Thymus (tissue), 11 donors: ENCODE measurements around the gene PPARD. TPM values are rescaled to one million over a fixed set of nuclear protein-coding genes. Genes with fewer than 3 reads are reported as not detected.

Source experiments
- DNase-seq, 9 donors: peaks; one replicate each; pipeline ENCODE4 v3.0.0-alpha.2; 2013; ENCODE audit warnings: low spot score in 9 of 9, low read depth in 6 of 9, missing footprints in 1 of 9
- H3K27ac ChIP-seq, 2 donors: one replicate each; pipeline ENCODE4 v1.5.1; 2013; ENCODE audit warnings: control low read depth in 1 of 2, low read depth in 1 of 2, low read length in 1 of 2, mild to moderate bottlenecking in 1 of 2, moderate library complexity in 1 of 2
- H3K27me3 ChIP-seq, 2 donors: one replicate each; pipeline ENCODE4 v1.5.1; 2013; ENCODE audit warnings: low read length in 1 of 2; ENCODE audit not compliant: control insufficient read depth in 2 of 2, insufficient read depth in 1 of 2
- H3K36me3 ChIP-seq, 2 donors: one replicate each; pipeline ENCODE4 v1.5.1; 2013; ENCODE audit warnings: low read length in 1 of 2, mild to moderate bottlenecking in 1 of 2, moderate library complexity in 1 of 2; ENCODE audit not compliant: control insufficient read depth in 2 of 2, insufficient read depth in 2 of 2
- H3K4me1 ChIP-seq, 2 donors: one replicate each; pipeline ENCODE4 v1.5.1; 2013; ENCODE audit warnings: low read length in 2 of 2; ENCODE audit not compliant: control insufficient read depth in 2 of 2, insufficient read depth in 2 of 2
- H3K4me3 ChIP-seq, 2 donors: one replicate each; pipeline ENCODE4 v1.5.1; 2013; ENCODE audit warnings: low read length in 2 of 2, control low read depth in 1 of 2, mild to moderate bottlenecking in 1 of 2
- H3K9me3 ChIP-seq, 2 donors: one replicate each; pipeline ENCODE4 v1.5.1; 2013; ENCODE audit warnings: low read length in 1 of 2, mild to moderate bottlenecking in 1 of 2; ENCODE audit not compliant: control insufficient read depth in 2 of 2, insufficient read depth in 1 of 2
- WGBS: extraction: QIAGEN DNeasy Blood & Tissue Kit; methylation state at CpG from one replicate; pipeline ENCODE4 v1.1.7; 2013; 5-methylcytosine and 5-hydroxymethylcytosine counted together
- polyA plus RNA-seq: library from polyadenylated mRNA; stranded (reverse); fragments of 200-250 nt; gene quantifications from one replicate; pipeline ENCODE4 v1.2.3, GENCODE V29; 2013
- total RNA-seq: library from RNA; stranded (reverse); fragments of 120-200 nt; gene quantifications from one replicate; pipeline ENCODE4 v1.2.4, GENCODE V29; 2013
- donor health status: healthy.

Gene PPARD
- total and polyA plus RNA-seq, 2 donors: 2.3 to 15.8 TPM

- Histone ChIP-seq H3K9me3 (no peaks in the 10 kb centered on the region), H3K27me3 (no peaks in the 10 kb centered on the region), H3K27ac (no peak overlapping the region), H3K4me1 (peaks cover 0 to 15% of the 10 kb centered on the region in 2 donors), H3K4me3 (no peak overlapping the region), H3K36me3 (no peaks in the 10 kb centered on the region)
- WGBS: 97% methylated on average over 5 of the region's 5 CpGs
- no peak for DNase-seq
Observed at GRCh38 chr6:35397806-35398418, 55.6 kb downstream of the PPARD start.

DNA sequence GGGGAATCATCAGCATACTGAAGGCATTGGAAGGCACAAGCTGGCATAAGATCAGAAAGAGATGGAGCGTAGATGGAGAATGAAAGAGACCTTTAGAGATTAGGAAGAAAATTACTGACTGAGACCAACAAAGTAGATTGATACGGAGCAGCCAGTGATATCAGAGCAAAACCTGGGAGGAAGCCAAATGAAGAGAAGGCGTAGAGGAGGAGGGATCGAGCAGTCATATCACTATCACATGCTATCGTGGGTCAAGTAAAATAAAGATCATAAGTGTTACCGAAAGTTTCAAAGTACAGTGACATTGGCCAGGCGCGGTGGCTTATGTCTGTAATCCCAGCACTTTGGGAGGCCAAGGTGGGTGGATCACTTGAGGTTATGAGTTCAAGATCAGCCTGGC lies 56.2 kb downstream of the PPARD start:
- H3K27me3 ChIP-seq: no peaks in the 10 kb centered on the region
- WGBS: 98% methylated on average over 8 of the region's 8 CpGs
- H3K9me3 ChIP-seq: no peaks in the 10 kb centered on the region
- no peak for DNase-seq
- H3K27ac ChIP-seq: no peak overlapping the region
- no peak overlapping the region for H3K4me3 ChIP-seq
- peaks cover 0 to 9% of the 10 kb centered on the region in 2 donors for H3K4me1 ChIP-seq
- H3K36me3 ChIP-seq: no peaks in the 10 kb centered on the region

DNA sequence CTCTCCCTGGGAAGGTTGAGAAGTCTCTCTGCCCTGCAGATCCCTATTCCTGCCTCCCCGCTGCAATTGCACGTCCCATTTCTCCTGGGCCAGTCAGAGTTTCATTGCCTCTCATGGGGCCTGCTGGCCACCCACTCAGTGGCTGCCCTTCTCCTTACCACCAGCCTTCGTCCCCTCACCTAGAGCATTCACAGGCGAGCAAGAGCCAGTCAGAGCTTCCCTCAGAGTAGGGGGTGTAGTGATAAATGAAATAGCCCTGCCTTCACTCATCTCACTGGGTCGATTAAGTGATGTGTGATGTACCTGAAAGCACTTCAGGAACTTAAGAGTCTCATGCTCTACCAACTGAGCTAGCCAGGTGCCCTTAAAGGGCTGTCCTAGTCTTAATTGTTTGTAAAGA lies 57.8 kb downstream of the PPARD start:
- Histone ChIP-seq H3K4me3 (no peak overlapping the region), H3K9me3 (no peaks in the 10 kb centered on the region), H3K4me1 (no peaks in the 10 kb centered on the region), H3K27me3 (no peaks in the 10 kb centered on the region), H3K36me3 (no peaks in the 10 kb centered on the region), H3K27ac (no peak overlapping the region)
- WGBS: 98% methylated on average over 5 of the region's 5 CpGs
- DNase-seq: no peak

DNA sequence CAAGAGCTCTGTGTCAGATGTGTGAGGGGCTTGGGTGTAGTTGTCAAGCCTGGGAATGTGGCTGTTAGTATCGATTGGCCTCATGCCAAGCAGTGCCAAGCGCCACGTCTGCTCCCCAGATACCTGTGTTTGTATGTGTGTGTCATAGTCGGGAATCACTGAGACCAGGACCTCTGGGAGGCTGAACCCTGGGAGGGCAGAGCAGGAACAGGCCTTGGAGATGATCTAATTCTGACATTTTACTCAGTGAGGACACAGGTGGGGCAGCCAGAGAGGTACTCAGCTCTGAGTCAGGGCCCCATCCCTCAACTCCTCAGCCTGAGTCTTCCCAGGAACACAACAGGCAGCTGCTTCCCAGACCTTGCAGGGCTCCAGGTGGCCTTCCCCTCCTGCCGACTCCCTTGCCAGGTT lies 58.5 kb downstream of the PPARD start:
- DNase-seq: no peak
- Histone ChIP-seq H3K27me3 (no peaks in the 10 kb centered on the region), H3K9me3 (no peaks in the 10 kb centered on the region), H3K4me1 (no peaks in the 10 kb centered on the region), H3K36me3 (no peaks in the 10 kb centered on the region), H3K4me3 (no peak overlapping the region), H3K27ac (no peak overlapping the region)
- 94% methylated on average over 5 of the region's 5 CpGs for WGBS

- WGBS: 97% methylated on average over 5 of the region's 5 CpGs
Observed at GRCh38 chr6:35401514-35401913, 59.2 kb downstream of the PPARD start.

DNA sequence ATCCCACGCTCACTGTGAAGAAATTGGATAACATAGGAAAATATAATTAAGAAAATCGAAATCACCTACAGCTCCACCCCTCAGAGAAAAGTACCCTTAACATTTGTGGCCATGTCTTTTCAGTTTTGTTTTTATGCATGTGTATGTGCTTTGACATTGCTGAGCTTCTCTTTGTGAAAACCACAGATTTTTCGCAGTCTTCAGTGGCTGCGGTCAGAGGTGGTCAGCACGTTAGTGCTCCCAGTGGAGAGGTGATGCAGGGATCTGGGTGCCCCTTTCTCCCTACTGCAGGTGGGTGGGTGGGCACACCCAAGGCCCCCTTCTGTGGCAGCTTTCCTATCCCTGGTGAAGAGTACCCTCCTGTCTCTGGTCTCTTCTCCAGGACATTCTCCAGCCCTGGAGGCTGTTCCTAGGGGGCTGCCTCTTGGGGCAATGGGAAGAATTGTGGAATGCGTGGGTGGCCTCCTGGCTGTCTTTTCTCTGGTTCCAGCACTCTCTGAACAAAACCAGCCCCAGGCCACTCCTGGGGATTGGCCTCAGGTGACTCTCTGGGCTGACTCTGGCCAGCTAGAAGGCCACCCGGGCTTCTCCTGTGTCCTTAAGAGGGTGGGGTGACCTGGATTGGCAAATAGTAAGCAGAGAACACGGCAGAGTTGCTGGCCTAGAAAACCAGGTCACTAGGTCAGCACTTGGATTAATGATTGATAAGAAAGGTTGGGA lies 59.9 kb downstream of the PPARD start:
- WGBS: 94% methylated on average over 8 of the region's 8 CpGs
- no peak overlapping the region for H3K27ac ChIP-seq
- DNase-seq: no peak

More at GRCh38 chr6:35401514-35401913, 59.2 kb downstream of the PPARD start:
- Histone ChIP-seq H3K4me3 (no peak overlapping the region), H3K27me3 (no peaks in the 10 kb centered on the region), H3K4me1 (peaks cover 0 to 2% of the 10 kb centered on the region in 2 donors), H3K9me3 (no peaks in the 10 kb centered on the region), H3K27ac (no peak overlapping the region), H3K36me3 (no peaks in the 10 kb centered on the region)
- DNase-seq: no peak

DNA sequence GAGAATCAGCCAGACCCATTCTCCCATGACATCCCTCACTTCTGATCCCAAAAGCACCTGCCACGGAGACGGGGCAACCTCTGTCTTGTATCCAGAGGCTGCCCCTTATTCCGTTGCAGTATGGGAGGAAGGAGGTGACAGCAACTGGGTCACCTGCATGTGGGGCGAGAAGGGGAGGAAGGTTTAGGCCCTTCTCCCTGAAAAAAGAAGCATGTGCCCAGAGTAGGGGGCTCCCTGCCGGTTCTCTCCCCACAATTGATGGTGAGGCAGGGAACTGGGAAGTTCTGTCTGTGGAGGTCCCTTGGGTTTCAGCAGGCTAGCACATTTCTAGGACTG lies 60.5 kb downstream of the PPARD start:
- no peak overlapping the region for H3K27ac ChIP-seq
- no peak for DNase-seq
- WGBS: 98% methylated on average over 5 of the region's 5 CpGs

More for the DNA sequence above, 59.9 kb downstream of the PPARD start:
- Histone ChIP-seq H3K4me1 (peaks cover 0 to 2% of the 10 kb centered on the region in 2 donors), H3K4me3 (no peak overlapping the region), H3K9me3 (no peaks in the 10 kb centered on the region), H3K27me3 (no peaks in the 10 kb centered on the region), H3K36me3 (no peaks in the 10 kb centered on the region)

GRCh38 chr6:35403544-35404442 lies 61.4 kb downstream of the PPARD start:
- 97% methylated on average over 8 of the region's 8 CpGs for WGBS
- H3K4me3 ChIP-seq: no peak overlapping the region
- no peaks in the 10 kb centered on the region for H3K9me3 ChIP-seq
- DNase-seq: no peak
- peaks cover 0 to 2% of the 10 kb centered on the region in 2 donors for H3K4me1 ChIP-seq
- H3K27me3 ChIP-seq: no peaks in the 10 kb centered on the region
- no peaks in the 10 kb centered on the region for H3K36me3 ChIP-seq
- no peak overlapping the region for H3K27ac ChIP-seq

More for the DNA sequence above, 60.5 kb downstream of the PPARD start:
- H3K4me3 ChIP-seq: no peak overlapping the region
- no peaks in the 10 kb centered on the region for H3K36me3 ChIP-seq
- H3K9me3 ChIP-seq: no peaks in the 10 kb centered on the region
- H3K4me1 ChIP-seq: peaks cover 0 to 2% of the 10 kb centered on the region in 2 donors
- H3K27me3 ChIP-seq: no peaks in the 10 kb centered on the region
